MCF 10A (cell line): Measurements from ENCODE around the gene SIAH1. TPM values are rescaled to one million over a fixed set of nuclear protein-coding genes. Genes with fewer than 3 reads are reported as not detected.
"Not testable (repeated sequence)": the region's sequence is repeated elsewhere in the genome, so short reads cannot be mapped to it uniquely, and the experiment has no call there.

Experiments
- BruUV-seq: library from RNA; stranded (reverse); fragments of 400-500 nt; replicated peaks from 2 replicates; lab custom pipeline; 2021; lab: Mats Ljungman, UMichigan
- CTCF ChIA-PET: fragments of 300-600 bp; sonication (Branson Sonifier 250); formaldehyde crosslinking; extraction: SDS; loops from one replicate; lab custom pipeline; 2021; ENCODE audit warnings: antibody characterized with exemption, inconsistent platforms; lab: Yijun Ruan, JAX
- POLR2A ChIA-PET: fragments of 300-600, 350-650 bp; sonication (Branson Sonifier 250); formaldehyde crosslinking; extraction: SDS; loops from one replicate; lab custom pipeline; 2020; ENCODE audit warnings: antibody characterized with exemption, inconsistent platforms; lab: Yijun Ruan, JAX
- DNase-seq: peaks from one replicate; pipeline ENCODE4 v3.0.0-alpha.2; 2018; ENCODE audit not compliant: unreplicated experiment
- H3K27ac Mint-ChIP-seq: one replicate; pipeline ENCODE4 v1.8.0; 2022; ENCODE audit warnings: mild to moderate bottlenecking, low read depth, mixed read lengths; ENCODE audit not compliant: unreplicated experiment
- H3K27me3 Mint-ChIP-seq: one replicate; pipeline ENCODE4 v1.8.0; 2022; ENCODE audit warnings: mixed read lengths; ENCODE audit not compliant: insufficient read depth, unreplicated experiment
- H3K36me3 Mint-ChIP-seq: one replicate; pipeline ENCODE4 v1.8.0; 2022; ENCODE audit warnings: mild to moderate bottlenecking, moderate library complexity, mixed read lengths; ENCODE audit not compliant: insufficient read depth, unreplicated experiment
- H3K4me1 Mint-ChIP-seq: one replicate; pipeline ENCODE4 v1.8.0; 2022; ENCODE audit warnings: mixed read lengths; ENCODE audit not compliant: insufficient read depth, unreplicated experiment
- H3K4me3 Mint-ChIP-seq: one replicate; pipeline ENCODE4 v1.8.0; 2022; ENCODE audit warnings: mild to moderate bottlenecking, moderate library complexity, mixed read lengths; ENCODE audit not compliant: unreplicated experiment
- H3K9me3 Mint-ChIP-seq: one replicate; pipeline ENCODE4 v1.8.0; 2022; ENCODE audit warnings: mixed read lengths; ENCODE audit not compliant: unreplicated experiment
- CTCF ChIP-seq: fragments of 200-600 bp; IDR thresholded peaks from one replicate; pipeline ENCODE4 v1.8.0; 2022; ENCODE audit warnings: antibody characterized with exemption, mild to moderate bottlenecking; ENCODE audit not compliant: unreplicated experiment
- intact Hi-C: fragments of 100-400 bp; cut with micrococcal nuclease; formaldehyde crosslinking; loops from 2 replicates; pipeline ENCODE4 v1.14.1; 2022
- total RNA-seq: library from RNA; stranded (reverse); gene quantifications from 2 replicates; pipeline ENCODE4 v1.2.3, GENCODE V29; 2022

SIAH1 gene
- total RNA-seq, 1 experiment from 2014 or later = 22.4 TPM

GRCh38 chr16:48426244-48427141 is 41.3 kb upstream of the SIAH1 start:
- no TSS peak for BruUV-seq
- intact Hi-C loops = no loop called here
- no peak overlapping the region for H3K27ac Mint-ChIP-seq
- no peak for DNase-seq
- CTCF ChIA-PET = interaction anchor here (0.6 to 1.0 kb wide), 3 partner anchors 31 to 204 kb away, joined by 3 to 6 read pairs (median 3); no protein-coding TSS in a partner anchor
- H3K4me1 Mint-ChIP-seq = no peaks in the 10 kb centered on the region
- no peaks in the 10 kb centered on the region for H3K27me3 Mint-ChIP-seq
- no peaks in the 10 kb centered on the region for H3K36me3 Mint-ChIP-seq
- H3K4me3 Mint-ChIP-seq = no peak overlapping the region
- POLR2A ChIA-PET = interaction anchor here (0.6 kb wide), 1 partner anchor 548 kb away, joined by 4 read pairs; no protein-coding TSS in a partner anchor
- TF ChIP-seq CTCF = no peak
- H3K9me3 Mint-ChIP-seq = no peaks in the 10 kb centered on the region

GRCh38 chr16:48422537-48422936 is 37.3 kb upstream of the SIAH1 start:
- Mint-ChIP-seq H3K4me3 (no peak overlapping the region), H3K27ac (no peak overlapping the region), H3K36me3 (no peaks in the 10 kb centered on the region), H3K27me3 (no peaks in the 10 kb centered on the region), H3K4me1 (no peaks in the 10 kb centered on the region), H3K9me3 (no peaks in the 10 kb centered on the region)
- no peak for TF ChIP-seq CTCF
- no peak for DNase-seq
- POLR2A ChIA-PET = no interaction called here
- CTCF ChIA-PET = interaction anchor here (0.6 kb wide), 1 partner anchor 12 kb away, joined by 3 read pairs; no protein-coding TSS in a partner anchor
- BruUV-seq = no TSS peak
- intact Hi-C loops = no loop called here

- no peak overlapping the region for H3K27ac Mint-ChIP-seq
- no peaks in the 10 kb centered on the region for H3K27me3 Mint-ChIP-seq
- POLR2A ChIA-PET = no interaction called here
- intact Hi-C loops = no loop called here
- TF ChIP-seq CTCF = no peak
- H3K36me3 Mint-ChIP-seq = no peaks in the 10 kb centered on the region
- no TSS peak for BruUV-seq
- H3K4me1 Mint-ChIP-seq = no peaks in the 10 kb centered on the region
- no peaks in the 10 kb centered on the region for H3K9me3 Mint-ChIP-seq
- DNase-seq = no peak
- CTCF ChIA-PET = interaction anchor here (0.6 to 0.7 kb wide), 2 partner anchors 994 to 1557 kb away, joined by 4 to 5 read pairs; no protein-coding TSS in a partner anchor
- H3K4me3 Mint-ChIP-seq = no peak overlapping the region
Measured at GRCh38 chr16:48421741-48422140, 36.5 kb upstream of the SIAH1 start.

- TF ChIP-seq CTCF = no peak
- peak; percentile 32 for DNase-seq
- CTCF ChIA-PET = interaction anchor here (0.7 kb wide), 1 partner anchor 61 kb away, joined by 3 read pairs; no protein-coding TSS in a partner anchor
Measured at GRCh38 chr16:48420437-48420836, 35.2 kb upstream of the SIAH1 start.

GRCh38 chr16:48416617-48417016 is 31.4 kb upstream of the SIAH1 start:
- H3K4me3 Mint-ChIP-seq, H3K4me1 Mint-ChIP-seq, BruUV-seq, intact Hi-C loops, DNase-seq, H3K9me3 Mint-ChIP-seq, POLR2A ChIA-PET, H3K36me3 Mint-ChIP-seq, H3K27me3 Mint-ChIP-seq, H3K27ac Mint-ChIP-seq: not testable (repeated sequence)
- CTCF ChIA-PET = interaction anchor here (0.6 kb wide), 1 partner anchor 118 kb away, joined by 3 read pairs; no protein-coding TSS in a partner anchor

More at GRCh38 chr16:48420437-48420836, 35.2 kb upstream of the SIAH1 start:
- H3K4me1 Mint-ChIP-seq = no peaks in the 10 kb centered on the region
- POLR2A ChIA-PET = interaction anchor here (1.0 kb wide), 1 partner anchor 11 kb away, joined by 4 read pairs; no protein-coding TSS in a partner anchor
- no peaks in the 10 kb centered on the region for H3K9me3 Mint-ChIP-seq
- BruUV-seq = no TSS peak
- no peak overlapping the region for H3K27ac Mint-ChIP-seq
- H3K36me3 Mint-ChIP-seq = no peaks in the 10 kb centered on the region
- no peaks in the 10 kb centered on the region for H3K27me3 Mint-ChIP-seq
- H3K4me3 Mint-ChIP-seq = no peak overlapping the region
- intact Hi-C loops = no loop called here
